ENCODE results near the gene ZBTB20.

GRCh38 chr3:114299421-114299820 is 847.7 kb downstream of the ZBTB20 start:
- TF ChIP-seq CTCF (conservative IDR thresholded peaks at IDR 0.05 in 1 of 2, IDR thresholded peaks at IDR 0.05 in 1 of 2; ENCODE audit: low read depth in 1 of 2, low read length in 2 of 2) (peak; percentile 27 to 34), EZH2 (IDR thresholded peaks at IDR 0.05; ENCODE audit: low read length, missing control alignments) (no peak)
